GM19043 (cell line): ENCODE results near the gene PICALM.
"Not testable (repeated sequence)": the region's sequence is repeated elsewhere in the genome, so short reads cannot be mapped to it uniquely, and the experiment has no call there.

Experiments used
- ATAC-seq: cut with Tn5 transposase; IDR thresholded peaks from one replicate; pipeline ENCODE4 v1.9.1; 2021; ENCODE audit warnings: low read depth; ENCODE audit not compliant: unreplicated experiment

PICALM gene

DNA sequence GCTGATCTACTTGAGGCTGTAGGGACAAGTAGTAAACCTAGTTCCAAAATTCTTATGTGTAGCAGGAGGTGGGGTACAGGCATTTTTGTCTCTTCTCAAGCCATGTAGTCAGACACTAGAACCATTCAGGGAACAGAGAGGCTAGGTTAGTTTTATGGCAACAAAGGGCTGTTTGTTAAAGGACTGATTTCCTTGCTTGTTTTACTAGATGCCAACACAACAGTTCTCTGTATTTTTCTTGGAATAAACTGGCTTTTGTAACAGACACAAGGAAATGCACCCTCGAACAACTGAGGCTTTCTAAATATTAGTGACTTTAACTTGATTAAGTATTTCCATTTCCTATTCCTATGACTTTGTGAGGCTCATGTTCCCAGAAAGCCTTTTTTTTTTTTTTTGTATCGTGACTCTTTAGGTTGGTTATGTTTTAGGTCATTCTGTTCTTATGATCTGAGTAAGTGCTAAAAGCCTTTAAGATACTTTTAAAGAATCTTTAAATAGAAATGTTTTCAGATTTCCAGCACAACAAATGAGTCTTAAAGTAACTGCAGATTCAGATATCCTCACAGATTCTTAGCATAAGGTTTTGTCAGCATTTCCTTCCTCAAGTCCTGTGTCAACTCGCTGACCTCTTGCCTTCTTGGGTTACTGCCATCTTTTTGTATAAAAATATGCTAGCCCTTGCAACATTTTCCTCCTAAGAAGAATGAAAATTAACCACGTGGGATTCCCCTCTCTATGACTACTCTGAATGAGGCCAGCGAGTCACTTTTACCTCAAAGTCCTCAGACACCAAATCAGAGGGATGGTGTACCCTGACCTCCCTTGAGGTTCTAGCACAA, 121.2 kb downstream of the PICALM start:
- no peak for ATAC-seq

DNA sequence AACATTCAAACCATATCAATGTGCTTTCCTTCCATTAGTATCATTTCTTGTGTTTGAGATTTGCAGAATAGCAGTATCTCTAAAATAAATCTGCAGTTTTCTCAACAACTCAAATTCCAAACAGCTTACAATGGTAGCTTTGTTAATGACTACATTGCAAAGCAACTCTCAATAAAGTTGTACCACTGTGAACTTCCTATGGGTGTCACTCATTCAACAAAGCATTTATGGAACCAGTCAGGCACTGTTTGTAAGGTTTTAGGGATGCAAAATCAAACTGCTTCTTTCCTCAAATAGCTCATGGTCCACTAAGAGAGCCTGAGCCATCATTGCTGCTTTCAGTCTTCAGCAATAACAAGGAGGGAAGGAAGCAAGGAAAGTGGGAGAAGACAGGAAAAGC, 122.7 kb downstream of the PICALM start:
- no peak for ATAC-seq

DNA sequence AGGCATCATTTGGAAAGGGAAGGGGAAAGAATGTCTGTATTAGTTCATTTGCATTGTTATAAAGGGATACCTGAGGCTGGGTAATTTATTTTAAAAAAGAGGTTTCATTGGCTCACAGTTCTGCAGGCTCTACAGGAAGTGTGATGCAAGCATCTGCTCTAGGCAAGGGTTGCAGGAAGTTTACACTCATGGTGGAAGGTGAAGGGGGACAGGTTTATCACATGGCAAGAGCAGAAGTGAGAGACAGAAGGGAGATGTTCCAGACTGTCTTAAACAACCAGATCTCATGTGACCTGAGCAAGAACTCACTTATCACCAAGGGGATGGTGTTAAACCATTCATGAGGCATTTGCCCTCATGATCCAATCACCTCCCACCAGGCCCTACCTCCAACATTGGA, 123.1 kb downstream of the PICALM start:
- no peak for ATAC-seq

DNA sequence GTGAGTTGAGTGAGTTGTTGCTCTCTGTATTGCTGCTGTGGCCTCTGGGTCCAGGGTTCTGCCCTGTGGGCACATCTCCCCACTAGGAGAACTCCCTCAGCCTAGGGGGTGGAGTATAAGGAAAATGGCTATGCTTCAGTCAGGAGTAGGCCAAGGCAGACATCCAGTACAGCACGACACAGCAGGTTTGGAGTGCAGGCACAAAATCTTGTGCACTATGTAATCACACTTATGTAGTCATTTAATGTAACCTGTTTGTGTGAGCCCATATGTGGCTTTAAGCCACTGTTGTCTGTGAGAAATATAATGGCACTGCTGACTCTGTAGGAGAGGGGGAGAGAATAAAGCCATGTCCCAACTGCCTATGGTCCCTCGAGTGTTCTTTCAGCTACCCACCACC, 123.6 kb downstream of the PICALM start:
- no peak for ATAC-seq

DNA sequence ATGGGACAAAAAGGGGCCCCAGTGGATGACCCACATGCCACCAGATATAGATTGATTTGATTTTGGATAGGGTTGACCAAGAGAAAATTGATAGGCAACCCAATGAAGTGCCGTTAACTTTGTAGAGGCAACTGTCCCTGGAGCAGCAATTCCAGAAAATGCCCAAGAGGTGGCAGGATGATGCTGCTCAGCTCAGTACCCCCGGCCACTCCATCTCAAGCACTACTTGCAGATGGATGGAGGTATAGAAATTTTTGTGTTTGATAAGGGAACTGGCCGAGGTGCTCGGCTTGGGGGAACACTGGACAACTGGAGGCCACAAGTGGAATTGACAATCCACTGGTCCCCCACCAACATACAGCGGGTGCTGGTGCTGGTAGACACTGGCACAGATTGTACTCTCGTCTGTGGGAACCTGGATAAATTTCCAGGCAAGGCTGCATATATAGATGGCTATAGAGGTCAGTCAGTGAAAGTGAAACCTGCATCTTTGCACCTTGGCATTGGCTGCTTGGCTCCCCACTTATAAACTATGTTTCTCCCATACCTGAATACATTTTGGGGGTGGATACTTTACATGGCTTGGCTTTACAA, 127.4 kb downstream of the PICALM start:
- ATAC-seq, result peak; percentile 76

DNA sequence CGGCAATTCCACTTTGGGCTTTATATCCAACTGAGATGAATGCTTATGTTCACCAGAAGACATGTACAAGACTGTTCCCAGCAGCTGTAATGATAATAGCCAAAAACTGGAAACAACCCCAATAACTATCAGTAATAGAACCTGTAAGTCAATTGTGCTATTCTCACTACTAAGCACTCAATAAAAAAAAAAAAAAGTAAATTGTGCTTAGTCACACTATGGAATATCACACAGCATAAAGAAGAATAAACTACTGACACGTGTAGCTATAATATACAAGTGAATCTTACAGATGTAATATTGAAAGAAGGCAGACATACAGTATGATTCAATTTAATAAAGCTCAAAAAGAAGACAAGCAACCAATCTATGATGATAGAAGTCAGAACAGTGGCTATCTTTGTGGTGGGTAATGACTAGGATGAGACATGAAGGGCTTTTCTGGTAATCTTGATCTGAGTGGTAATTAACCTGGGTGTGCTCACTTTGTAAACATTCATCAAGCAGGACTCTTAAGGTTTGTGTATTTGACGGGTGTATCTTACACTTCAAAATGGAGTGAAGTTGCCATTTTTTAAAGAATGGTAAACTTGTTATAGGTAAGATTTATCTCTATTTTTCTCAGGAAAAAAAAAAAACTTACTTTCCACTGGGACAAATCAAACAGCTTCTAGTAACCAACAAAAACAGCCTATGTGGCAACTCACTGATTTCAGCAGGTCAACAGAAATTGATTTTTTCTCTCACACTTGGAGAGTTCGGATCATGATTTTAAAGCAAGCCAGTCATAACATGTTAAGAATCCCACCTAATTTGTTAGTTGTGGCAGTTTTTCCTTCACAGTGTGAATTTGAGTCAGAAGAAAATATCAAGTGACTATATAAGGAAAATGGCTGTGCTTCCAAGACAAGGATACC, 129.5 kb downstream of the PICALM start:
- ATAC-seq, result no peak

DNA sequence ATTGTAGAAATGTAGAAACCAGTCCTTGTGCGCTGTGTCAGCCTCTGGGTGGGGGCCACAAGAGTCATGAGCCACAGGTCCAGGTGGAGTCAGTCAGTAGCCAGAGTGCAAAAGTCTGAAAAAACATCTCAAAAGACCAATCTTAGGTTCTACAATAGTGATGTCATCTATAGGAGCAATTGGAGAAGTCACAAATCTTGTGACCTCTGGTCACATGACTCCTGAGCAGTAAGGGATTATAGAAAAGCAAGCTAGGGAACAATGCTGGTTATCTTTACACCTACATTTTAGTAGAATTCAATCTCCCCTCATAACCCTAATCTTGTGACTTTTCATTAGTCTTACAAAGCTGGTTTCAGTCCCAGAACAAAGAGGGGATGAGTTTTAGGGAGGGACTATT, 131.0 kb downstream of the PICALM start:
- no peak for ATAC-seq

DNA sequence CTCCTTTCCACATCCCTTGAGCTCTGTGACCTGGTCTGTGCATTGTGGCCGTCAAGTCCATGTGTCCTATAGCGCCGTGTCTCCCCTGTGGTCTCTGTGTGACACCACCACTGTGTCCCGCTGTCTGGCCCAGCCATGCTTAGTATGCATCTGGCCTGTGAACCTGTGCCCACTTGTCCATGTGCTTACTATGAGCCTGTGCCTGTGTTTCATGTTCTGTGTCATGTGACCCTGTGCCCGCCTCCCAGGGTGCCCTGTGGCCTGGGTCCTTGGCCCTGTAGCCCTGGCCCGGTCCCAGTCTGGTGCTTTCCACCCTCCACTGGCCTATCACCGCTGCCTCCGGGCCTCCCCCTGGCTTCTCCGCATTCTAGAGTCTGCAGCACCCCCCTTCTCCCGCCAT, 133.1 kb downstream of the PICALM start:
- ATAC-seq, result no peak

DNA sequence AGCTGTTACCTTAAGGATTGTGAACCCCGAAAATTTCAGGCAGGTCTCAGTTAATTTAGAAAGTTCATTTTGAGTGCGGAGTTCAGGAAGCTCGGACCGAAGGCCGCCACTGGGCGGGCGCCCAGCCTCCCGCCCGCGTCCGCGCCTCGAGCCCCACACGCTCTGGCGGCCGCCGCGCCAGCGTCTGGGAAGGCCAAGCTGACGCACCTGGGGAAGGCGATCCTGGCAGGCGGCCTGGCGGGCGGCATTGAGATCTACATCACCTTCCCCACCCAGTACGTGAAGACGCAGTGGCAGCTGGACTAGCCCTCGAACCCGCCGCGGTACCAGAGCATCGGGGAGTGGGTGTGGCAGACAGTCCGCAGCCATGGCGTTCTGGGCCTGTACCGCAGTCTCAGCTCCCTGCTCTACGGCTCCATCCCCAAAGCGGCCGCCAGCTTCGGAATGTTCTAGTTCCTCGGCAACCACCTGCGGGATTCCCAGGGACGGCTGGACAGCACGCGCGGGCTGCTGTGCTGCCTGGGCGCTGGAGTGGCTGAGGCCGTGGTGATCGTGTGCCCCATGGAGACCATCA, 134.2 kb downstream of the PICALM start:
- no peak for ATAC-seq

DNA sequence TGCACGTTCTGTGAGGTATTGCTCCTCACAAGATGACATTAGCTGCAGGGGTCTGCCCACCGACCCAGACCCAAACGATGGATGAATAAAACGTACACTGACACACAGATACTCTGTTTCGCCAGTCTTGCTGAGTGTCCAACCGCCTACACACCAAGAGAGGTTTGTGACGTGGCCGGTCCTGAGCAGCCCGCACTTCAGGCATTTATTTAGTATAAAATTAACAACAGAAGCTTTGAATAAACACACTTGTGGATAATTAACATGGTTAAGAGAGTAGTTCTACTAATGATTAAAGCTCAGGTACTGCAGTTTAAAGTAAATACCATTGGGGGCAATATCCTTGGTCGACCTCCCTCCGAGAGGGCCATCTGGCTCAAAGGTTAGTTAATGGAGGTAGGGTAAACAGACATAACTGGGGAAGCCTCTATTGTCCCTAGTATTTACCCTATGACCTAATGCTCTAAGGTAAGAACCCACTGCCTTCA, 138.0 kb downstream of the PICALM start:
- no peak for ATAC-seq

DNA sequence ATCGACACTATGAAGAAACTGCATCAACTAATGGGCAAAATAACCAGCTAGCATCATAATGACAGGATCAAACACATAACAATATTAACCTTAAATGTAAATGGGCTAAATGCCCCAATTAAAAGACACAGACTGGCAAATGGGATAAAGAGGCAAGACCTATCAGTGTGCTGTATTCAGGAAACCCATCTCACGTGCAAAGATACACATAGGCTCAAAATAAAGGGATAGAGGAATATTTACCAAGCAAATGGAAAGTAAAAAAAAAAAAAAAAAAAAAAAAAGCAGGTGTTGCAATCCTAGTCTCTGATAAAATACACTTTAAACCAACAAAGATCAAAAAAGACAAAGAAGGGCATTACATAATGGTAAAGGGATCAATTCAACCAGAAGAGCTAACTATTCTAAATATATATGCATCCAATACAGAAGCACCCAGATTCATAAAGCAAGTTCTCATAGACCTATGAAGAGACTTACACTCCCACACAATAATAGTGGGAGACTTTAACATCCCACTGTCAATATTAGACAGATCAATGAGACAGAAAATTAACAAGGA, 142.2 kb downstream of the PICALM start:
- not testable (repeated sequence) for ATAC-seq

DNA sequence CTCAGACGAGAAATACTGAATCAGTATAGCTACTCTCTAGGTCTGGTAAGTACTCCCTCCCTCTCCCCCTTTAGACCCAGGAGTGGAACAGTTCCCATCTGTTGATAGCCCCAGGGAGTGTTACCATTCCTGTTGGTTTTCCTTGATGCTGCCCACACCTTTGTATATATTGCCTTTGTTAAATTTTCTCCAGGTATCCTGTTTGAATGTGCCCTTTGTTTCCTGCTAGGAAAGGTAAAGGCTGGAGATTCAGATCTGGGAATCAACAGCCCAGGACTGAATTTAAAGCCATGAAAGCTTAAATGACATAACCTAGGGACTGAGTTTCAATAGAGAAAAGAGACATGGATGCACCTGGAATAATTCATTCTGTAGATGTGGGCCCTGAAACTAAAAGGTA, 145.4 kb downstream of the PICALM start:
- ATAC-seq, result no peak

DNA sequence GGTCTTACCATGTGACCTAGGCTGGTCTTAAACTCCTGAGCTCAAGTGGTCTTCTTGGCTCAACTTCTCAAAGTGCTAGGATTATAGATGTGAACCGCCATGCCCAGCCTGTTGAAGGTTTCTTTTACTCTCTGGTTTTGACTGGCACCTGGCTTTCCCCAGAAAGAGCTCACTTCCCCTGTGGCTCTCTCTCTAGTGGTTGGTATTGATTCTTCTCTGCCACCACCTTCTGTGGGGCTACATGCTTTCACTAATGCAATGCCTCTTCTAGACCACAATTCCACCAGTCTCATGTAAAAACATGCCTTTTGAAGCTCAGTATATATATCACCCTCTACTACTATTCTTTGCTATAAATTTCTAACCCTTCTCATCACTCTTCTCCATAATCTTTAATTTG, 146.5 kb downstream of the PICALM start:
- ATAC-seq, result no peak

DNA sequence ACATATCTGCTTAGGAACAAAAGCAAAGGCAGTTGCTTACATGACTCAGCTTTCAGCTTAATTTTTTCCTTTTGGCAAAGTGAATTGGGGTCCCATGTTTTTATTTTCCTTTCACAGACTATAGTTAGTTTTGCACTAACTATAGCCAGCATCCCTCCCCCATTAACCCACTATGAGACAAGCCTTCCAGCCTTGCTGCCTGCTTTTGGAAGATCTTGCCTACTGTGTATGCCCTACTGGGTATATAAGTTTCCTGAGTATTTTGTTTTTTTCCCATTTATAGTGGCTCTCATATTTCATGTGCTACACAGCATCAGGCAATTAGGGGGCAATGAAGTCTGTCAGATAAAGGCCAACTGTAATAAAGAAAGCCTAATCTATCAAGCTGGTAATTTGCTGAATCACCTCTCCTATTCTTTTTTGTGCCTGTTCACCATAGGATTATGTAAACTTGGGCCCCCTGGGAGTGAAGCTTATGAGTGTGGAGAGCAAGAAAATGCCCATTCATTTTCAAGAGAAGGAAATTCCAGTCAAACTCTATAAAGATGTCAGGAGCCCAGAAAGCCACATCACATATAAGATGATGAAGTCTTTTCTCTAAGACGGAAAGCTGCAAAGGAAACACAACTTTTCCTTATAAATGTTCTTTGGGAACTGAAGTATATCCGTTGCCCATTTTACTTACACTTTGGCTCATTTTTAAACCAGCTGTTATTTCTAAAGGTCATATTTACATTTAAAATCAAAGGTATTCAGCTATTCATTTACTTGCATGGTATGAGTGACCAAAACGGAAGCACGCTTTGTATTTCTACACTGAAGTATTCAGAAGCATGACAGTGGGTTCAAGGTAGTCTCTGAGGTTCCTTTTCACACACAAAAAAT, 149.7 kb downstream of the PICALM start:
- no peak for ATAC-seq

DNA sequence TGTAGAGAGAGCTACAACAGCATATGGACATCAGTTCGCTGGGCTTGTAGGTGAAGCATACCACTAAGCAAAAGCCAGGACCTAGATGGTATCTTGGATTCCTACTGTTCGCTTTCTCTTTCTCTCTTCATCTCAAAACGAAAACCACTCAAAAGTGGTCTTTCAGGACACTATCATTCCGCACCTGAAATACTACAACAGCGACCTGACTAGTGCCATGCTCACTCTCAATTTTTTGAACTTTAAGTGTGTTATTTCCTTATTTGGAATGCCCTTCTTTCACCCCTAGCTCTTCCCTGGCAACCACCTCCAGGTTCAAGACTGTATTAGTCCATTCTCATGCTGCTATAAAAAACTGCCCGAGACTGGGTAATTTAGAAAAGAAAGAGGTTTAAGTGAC, 154.5 kb downstream of the PICALM start:
- no peak for ATAC-seq

DNA sequence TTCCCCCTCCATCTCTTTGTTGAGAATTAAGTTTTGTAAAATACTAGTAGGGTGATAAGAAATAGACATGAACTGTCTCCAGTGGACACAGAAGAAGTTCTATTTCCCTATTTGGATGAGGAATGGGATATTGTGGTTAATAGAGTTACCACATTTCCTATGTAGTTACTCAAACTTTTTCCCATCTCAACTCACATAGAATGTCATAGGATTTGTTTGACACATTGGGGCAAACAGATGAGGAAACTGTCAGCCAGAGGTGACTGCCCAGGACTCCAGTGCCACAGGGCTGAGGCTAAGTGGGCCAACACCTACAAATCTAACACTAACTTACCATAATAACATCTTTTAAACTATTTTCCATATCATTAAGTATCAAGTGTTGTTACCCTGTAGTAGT, 155.4 kb downstream of the PICALM start:
- ATAC-seq, result no peak

DNA sequence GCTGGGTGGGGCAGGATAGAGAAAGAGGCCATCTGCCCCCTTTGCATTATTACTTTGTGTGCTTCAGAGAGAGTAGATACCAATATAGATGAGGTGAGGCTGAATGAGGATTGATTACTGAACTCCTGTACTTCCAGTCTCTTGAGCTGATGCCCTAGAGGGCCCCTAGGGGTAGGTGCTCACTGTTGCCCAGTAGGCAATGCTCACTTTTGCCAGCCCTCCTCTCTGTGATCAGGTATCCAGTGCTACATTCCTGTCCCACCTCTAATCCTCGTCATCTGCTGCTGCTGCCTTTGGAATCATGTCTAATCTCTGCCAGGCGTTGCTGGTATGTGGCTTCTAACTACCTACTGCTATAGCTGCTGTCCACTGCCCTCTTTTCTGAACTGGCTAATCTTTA, 156.5 kb downstream of the PICALM start:
- ATAC-seq, result no peak
